HG03469 (cell line): ENCODE measurements around the gene ASCC3.
"Not testable (repeated sequence)": the region's sequence is repeated elsewhere in the genome, so short reads cannot be mapped to it uniquely, and the experiment has no call there.

Source experiments
- ATAC-seq: cut with Tn5 transposase; IDR thresholded peaks from one replicate; pipeline ENCODE4 v1.9.1; 2021; ENCODE audit warnings: mild to moderate bottlenecking, moderate library complexity, moderate number of reproducible peaks; ENCODE audit not compliant: unreplicated experiment

The ASCC3 gene

GRCh38 chr6:100890646-100891045 lies 9.5 kb upstream of the ASCC3 start:
- ATAC-seq, result not testable (repeated sequence)

GRCh38 chr6:100889351-100889750 lies 8.2 kb upstream of the ASCC3 start:
- no peak for ATAC-seq

- ATAC-seq, result no peak
These were observed 4.9 kb upstream of the ASCC3 start for GRCh38 chr6:100886076-100886475.

GRCh38 chr6:100883347-100883746 lies 2.2 kb upstream of the ASCC3 start:
- ATAC-seq, result no peak

GRCh38 chr6:100881707-100882040 lies 545 bp upstream of the ASCC3 start:
- ATAC-seq, result no peak

- no peak for ATAC-seq
These were observed 828 bp downstream of the ASCC3 start for GRCh38 chr6:100880149-100880852.

- no peak for ATAC-seq
These were observed 1.8 kb downstream of the ASCC3 start for GRCh38 chr6:100879317-100879716.

GRCh38 chr6:100877851-100878250 lies 3.3 kb downstream of the ASCC3 start:
- no peak for ATAC-seq

- no peak for ATAC-seq
These were observed 4.9 kb downstream of the ASCC3 start for GRCh38 chr6:100876251-100876650.

GRCh38 chr6:100865525-100865924 lies 15.6 kb downstream of the ASCC3 start:
- no peak for ATAC-seq

- ATAC-seq, result no peak
These were observed 19.1 kb downstream of the ASCC3 start for GRCh38 chr6:100862063-100862462.

GRCh38 chr6:100856146-100856545 lies 25.0 kb downstream of the ASCC3 start:
- ATAC-seq, result no peak

- no peak for ATAC-seq
These were observed 29.3 kb downstream of the ASCC3 start for GRCh38 chr6:100851819-100852218.

GRCh38 chr6:100850174-100850573 lies 31.0 kb downstream of the ASCC3 start:
- no peak for ATAC-seq

- no peak for ATAC-seq
These were observed 34.9 kb downstream of the ASCC3 start for GRCh38 chr6:100846276-100846675.

- no peak for ATAC-seq
These were observed 35.5 kb downstream of the ASCC3 start for GRCh38 chr6:100845676-100846075.

- no peak for ATAC-seq
These were observed 41.7 kb downstream of the ASCC3 start for GRCh38 chr6:100839419-100839818.

GRCh38 chr6:100838011-100838410 lies 43.1 kb downstream of the ASCC3 start:
- no peak for ATAC-seq

GRCh38 chr6:100833972-100834574 lies 47.1 kb downstream of the ASCC3 start:
- ATAC-seq, result no peak

GRCh38 chr6:100829077-100829595 lies 52.0 kb downstream of the ASCC3 start:
- ATAC-seq, result not testable (repeated sequence)

GRCh38 chr6:100823041-100823440 lies 58.1 kb downstream of the ASCC3 start:
- no peak for ATAC-seq

- ATAC-seq, result no peak
These were observed 63.1 kb downstream of the ASCC3 start for GRCh38 chr6:100818066-100818465.

- ATAC-seq, result no peak
These were observed 71.1 kb downstream of the ASCC3 start for GRCh38 chr6:100810015-100810414.
